H1 (cell line): ENCODE data around the gene DRAP1.

Experiments used
- ATF2 ChIP-seq: IDR thresholded peaks from 2 replicates; pipeline ENCODE4 v1.6.1; 2012; ENCODE audit warnings: low read length, inconsistent platforms
- ATF3 ChIP-seq: IDR thresholded peaks from 2 replicates; pipeline ENCODE4 v1.6.1; 2011; ENCODE audit warnings: low read depth, mild to moderate bottlenecking, low read length; ENCODE audit not compliant: insufficient read depth
- BCL11A ChIP-seq, 2 experiments: IDR thresholded peaks; one replicate each; pipeline ENCODE4 v1.6.1; 2011; ENCODE audit warnings: low read depth in 2 of 2, low read length in 2 of 2, mild to moderate bottlenecking in 2 of 2
- CTCF ChIP-seq, 3 experiments: IDR thresholded peaks; 1 replicate in 2 of 3; 2 replicates in 1 of 3; pipeline versions ENCODE4 v1.5.1 to v1.6.1; 2011; ENCODE audit warnings: low read length in 3 of 3, mild to moderate bottlenecking in 3 of 3, inconsistent platforms in 2 of 3, low read depth in 1 of 3, moderate library complexity in 1 of 3; ENCODE audit not compliant: insufficient read depth in 1 of 3; ENCODE audit errors: control extremely low read depth in 1 of 3
- EP300 ChIP-seq, 2 experiments: IDR thresholded peaks; 1 replicate in 1 of 2; 2 replicates in 1 of 2; pipeline ENCODE4 v1.6.1; 2011 to 2012; ENCODE audit warnings: low read depth in 2 of 2, low read length in 2 of 2, mild to moderate bottlenecking in 2 of 2, borderline replicate concordance in 1 of 2, inconsistent platforms in 1 of 2, moderate library complexity in 1 of 2
- EZH2 ChIP-seq: fragments of 200-600 bp; sonication (generic); IDR thresholded peaks from 2 replicates; pipeline ENCODE4 v1.7.1; 2012; ENCODE audit warnings: low read depth, mild to moderate bottlenecking, moderate library complexity, low read length, inconsistent platforms; ENCODE audit not compliant: severe bottlenecking
- POLR2A ChIP-seq, 2 experiments: IDR thresholded peaks; 1 replicate in 1 of 2; 2 replicates in 1 of 2; pipeline ENCODE4 v1.6.1; 2011; ENCODE audit warnings: low read depth in 2 of 2, low read length in 2 of 2, mild to moderate bottlenecking in 2 of 2; ENCODE audit errors: control extremely low read depth in 1 of 2
- POLR2AphosphoS5 ChIP-seq: IDR thresholded peaks from 2 replicates; pipeline ENCODE4 v1.6.1; 2011; ENCODE audit warnings: low read depth, low read length
- RXRA ChIP-seq: IDR thresholded peaks from 2 replicates; pipeline ENCODE4 v1.6.1; 2011; ENCODE audit warnings: low read depth, mild to moderate bottlenecking, low read length, moderate library complexity; ENCODE audit not compliant: insufficient read depth
- SIN3A ChIP-seq, 2 experiments: IDR thresholded peaks in 1 of 2; conservative IDR thresholded peaks in 1 of 2; 2 replicates each; pipeline ENCODE4 v1.6.1; 2011 to 2012; ENCODE audit warnings: low read length in 2 of 2, improper control_type of control experiment in 1 of 2, low read depth in 1 of 2, mild to moderate bottlenecking in 1 of 2
- SIX5 ChIP-seq: IDR thresholded peaks from 2 replicates; pipeline ENCODE4 v1.6.1; 2011; ENCODE audit warnings: mild to moderate bottlenecking, low read depth, low read length
- SP1 ChIP-seq: IDR thresholded peaks from 2 replicates; pipeline ENCODE4 v1.6.1; 2011; ENCODE audit warnings: low read depth, low read length
- SUZ12 ChIP-seq: fragments of 200-600 bp; sonication (generic); IDR thresholded peaks from 2 replicates; pipeline ENCODE4 v1.6.1; 2012; ENCODE audit warnings: mild to moderate bottlenecking, inconsistent platforms, low read length, moderate library complexity, mixed read lengths

GRCh38 chr11:65919573-65920371 is 546 bp downstream of the DRAP1 start:
- TF ChIP-seq SIN3A (conservative IDR thresholded peaks at IDR 0.05 in 1 of 2, IDR thresholded peaks at IDR 0.05 in 1 of 2; ENCODE audit: low read depth in 1 of 2, low read length in 2 of 2) (peak in 1 of 2 experiments; percentile 1; a peak in 1 of 4 replicates), EZH2 (no peak), CTCF (IDR thresholded peaks at IDR 0.05; ENCODE audit: control extremely low read depth in 1 of 3, insufficient read depth in 1 of 3, low read depth in 1 of 3, low read length in 3 of 3) (no peak), RXRA (no peak), SP1 (no peak), EP300 (IDR thresholded peaks at IDR 0.05; ENCODE audit: borderline replicate concordance in 1 of 2, low read depth in 2 of 2, low read length in 2 of 2) (no peak), POLR2AphosphoS5 (no peak), ATF3 (no peak), SIX5 (no peak), POLR2A (IDR thresholded peaks at IDR 0.05; ENCODE audit: control extremely low read depth in 1 of 2, low read depth in 2 of 2, low read length in 2 of 2) (no peak), ATF2 (no peak), BCL11A (IDR thresholded peaks at IDR 0.05; ENCODE audit: low read depth in 2 of 2, low read length in 2 of 2) (no peak), SUZ12 (no peak)
